ENCODE results near the gene LMO7. TPM values are rescaled to one million over a fixed set of nuclear protein-coding genes. Genes with fewer than 3 reads are reported as not detected.
A peak's percentile ranks its signal among the peaks of the same experiment; 100 is the strongest.

LMO7 gene
- total RNA-seq, 1 donor from 2014 or later: 60.8 TPM

DNA sequence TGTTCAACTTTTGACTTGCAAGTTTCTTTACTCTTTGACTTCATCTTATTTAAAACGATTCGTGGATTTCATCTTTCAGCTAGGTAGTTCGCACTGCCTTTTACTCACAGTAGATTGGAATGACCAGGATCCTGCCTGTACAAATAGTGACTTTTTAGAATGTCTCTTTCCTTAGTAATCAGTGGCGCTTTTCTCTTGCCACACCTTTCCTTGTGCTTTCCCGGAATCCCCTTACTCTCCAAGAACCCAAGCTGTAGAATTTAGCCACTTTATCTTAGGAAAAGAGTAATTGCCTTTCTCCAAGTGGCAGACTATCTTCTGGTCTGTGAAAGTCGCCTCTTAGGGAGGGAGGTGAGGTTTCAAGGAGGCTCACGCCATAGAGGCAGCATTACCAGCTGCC, 123.4 kb downstream of the LMO7 start:
- Mint-ChIP-seq H3K9me3 (peaks cover 22% of the 10 kb centered on the region), H3K27ac (no peak overlapping the region), H3K4me3 (no peak overlapping the region), H3K36me3 (peaks cover 18% of the 10 kb centered on the region), H3K4me1 (peaks cover 29% of the 10 kb centered on the region), H3K27me3 (ENCODE audit: low read depth) (no peaks in the 10 kb centered on the region)
- TF ChIP-seq, protein P1, sequence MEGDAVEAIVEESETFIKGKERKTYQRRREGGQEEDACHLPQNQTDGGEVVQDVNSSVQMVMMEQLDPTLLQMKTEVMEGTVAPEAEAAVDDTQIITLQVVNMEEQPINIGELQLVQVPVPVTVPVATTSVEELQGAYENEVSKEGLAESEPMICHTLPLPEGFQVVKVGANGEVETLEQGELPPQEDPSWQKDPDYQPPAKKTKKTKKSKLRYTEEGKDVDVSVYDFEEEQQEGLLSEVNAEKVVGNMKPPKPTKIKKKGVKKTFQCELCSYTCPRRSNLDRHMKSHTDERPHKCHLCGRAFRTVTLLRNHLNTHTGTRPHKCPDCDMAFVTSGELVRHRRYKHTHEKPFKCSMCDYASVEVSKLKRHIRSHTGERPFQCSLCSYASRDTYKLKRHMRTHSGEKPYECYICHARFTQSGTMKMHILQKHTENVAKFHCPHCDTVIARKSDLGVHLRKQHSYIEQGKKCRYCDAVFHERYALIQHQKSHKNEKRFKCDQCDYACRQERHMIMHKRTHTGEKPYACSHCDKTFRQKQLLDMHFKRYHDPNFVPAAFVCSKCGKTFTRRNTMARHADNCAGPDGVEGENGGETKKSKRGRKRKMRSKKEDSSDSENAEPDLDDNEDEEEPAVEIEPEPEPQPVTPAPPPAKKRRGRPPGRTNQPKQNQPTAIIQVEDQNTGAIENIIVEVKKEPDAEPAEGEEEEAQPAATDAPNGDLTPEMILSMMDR (IDR thresholded peaks at IDR 0.05; ENCODE audit: unreplicated experiment): no peak
- no peak for DNase-seq (ENCODE audit: low spot score in 2 of 2, unreplicated experiment in 2 of 2)

DNA sequence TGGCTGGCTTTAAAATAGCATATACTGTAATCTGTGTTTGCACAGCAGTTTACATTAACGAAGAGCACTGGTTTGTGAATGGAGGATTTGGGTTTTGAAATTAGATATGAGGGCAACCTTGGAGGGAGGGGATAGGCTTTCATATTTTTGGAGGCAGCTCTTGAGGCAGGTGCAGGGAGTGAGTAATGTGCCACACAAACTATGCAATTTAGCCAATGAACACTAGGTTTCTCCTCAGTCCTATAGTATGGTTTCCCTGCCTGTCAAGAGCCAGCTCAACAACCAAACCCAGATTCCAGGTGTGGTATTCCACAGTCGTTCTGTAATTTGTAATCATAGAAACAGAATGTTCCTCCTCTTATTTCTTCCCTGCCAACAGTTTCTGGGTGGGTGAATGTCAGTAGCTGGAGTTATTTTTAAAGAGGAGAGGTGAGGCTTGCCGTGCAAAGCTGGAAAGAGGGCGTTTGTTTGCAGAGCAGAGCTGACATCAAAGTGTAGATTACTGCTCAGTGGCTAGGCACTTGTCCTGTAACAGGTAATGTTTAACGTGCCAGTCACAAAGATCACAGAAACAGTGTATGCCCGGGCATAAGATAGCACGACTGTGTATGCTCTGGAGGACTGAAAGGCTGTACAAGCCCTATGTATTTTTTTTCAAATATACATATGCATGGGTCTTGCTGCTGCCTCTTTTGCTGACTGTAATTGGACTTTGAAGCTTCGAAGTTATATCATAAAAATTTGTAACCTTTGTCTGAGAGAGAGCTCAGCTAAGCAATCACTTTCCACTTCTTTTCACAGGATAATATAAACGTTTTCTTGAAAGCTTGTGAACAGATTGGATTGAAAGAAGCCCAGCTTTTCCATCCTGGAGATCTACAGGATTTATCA, 124.2 kb downstream of the LMO7 start:
- Mint-ChIP-seq H3K9me3 (peaks cover 15% of the 10 kb centered on the region), H3K27ac (peak overlapping the region; percentile 8), H3K4me3 (no peak overlapping the region), H3K36me3 (peaks cover 18% of the 10 kb centered on the region), H3K4me1 (peaks cover 29% of the 10 kb centered on the region), H3K27me3 (ENCODE audit: low read depth) (no peaks in the 10 kb centered on the region)
- TF ChIP-seq, protein P1 (IDR thresholded peaks at IDR 0.05; ENCODE audit: unreplicated experiment): no peak
- no peak for DNase-seq (ENCODE audit: low spot score in 2 of 2, unreplicated experiment in 2 of 2)

DNA sequence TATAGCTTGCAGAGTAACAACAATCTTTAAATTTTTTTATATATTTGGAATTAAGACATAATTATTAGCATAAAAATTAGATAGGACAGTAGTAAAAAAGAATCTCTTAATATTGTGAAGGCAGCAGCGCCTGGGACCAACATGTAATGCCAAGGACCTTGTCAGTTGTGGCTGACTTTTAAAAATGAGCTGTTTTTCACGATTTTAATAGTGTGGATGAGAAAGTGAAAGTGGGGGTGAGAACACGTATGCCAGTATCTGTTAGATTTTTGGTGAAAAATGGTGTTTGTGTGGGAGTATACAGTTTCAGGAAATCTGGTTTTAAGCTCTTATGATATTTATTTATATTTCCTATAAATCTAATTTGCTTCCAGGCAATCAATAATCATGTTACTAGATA, 125.2 kb downstream of the LMO7 start:
- Mint-ChIP-seq H3K27ac (no peak overlapping the region), H3K4me3 (no peak overlapping the region), H3K27me3 (ENCODE audit: low read depth) (no peaks in the 10 kb centered on the region), H3K4me1 (peaks cover 29% of the 10 kb centered on the region), H3K9me3 (peaks cover 11% of the 10 kb centered on the region), H3K36me3 (peaks cover 17% of the 10 kb centered on the region)
- DNase-seq (ENCODE audit: low spot score in 2 of 2, unreplicated experiment in 2 of 2): no peak
- TF ChIP-seq, protein P1 (IDR thresholded peaks at IDR 0.05; ENCODE audit: unreplicated experiment): no peak

DNA sequence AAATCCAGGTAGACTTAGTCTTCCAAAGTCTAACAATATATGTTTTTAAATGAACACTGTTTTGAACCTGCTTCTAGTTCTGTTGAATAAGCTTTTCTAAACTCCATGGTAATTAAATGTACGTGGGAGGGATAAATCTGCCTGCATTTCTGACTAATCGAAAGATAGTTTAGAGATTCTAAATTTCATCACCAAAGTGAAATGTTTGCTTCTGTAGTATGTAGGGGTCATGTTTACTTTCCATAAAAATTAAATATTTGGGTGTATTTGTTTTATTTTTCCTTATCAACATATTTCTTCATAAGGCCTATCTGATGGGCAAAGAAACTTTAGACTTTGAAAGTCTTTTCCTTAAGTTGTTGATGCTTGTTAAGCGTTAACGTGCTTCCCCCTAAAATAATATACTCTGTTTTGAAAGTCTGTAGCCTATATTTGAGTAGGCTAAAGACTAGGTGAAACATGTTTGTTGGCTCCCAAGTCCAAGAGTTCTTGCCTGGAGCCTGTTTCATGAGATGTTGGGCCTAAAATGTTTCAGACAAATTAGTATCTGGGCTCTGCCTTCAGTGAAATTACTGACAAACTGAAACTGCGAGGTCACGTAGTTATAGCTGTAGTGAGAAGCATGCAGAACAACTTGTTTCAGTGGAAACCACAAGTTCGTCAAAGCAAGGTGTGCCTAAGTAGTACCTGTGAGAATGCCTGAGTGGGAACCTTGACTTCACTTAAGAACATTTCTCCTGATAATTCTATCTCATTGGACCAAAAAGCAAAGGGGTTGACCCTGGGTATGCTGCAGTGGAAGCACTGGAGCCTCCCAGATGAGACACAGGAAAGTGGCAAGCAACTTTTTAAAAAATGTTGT, 126.2 kb downstream of the LMO7 start:
- DNase-seq (ENCODE audit: low spot score in 2 of 2, unreplicated experiment in 2 of 2): no peak
- no peaks in the 10 kb centered on the region for H3K27me3 Mint-ChIP-seq (ENCODE audit: low read depth)
- TF ChIP-seq, protein P1 (IDR thresholded peaks at IDR 0.05; ENCODE audit: unreplicated experiment): no peak
- peaks cover 34% of the 10 kb centered on the region for H3K4me1 Mint-ChIP-seq
- peaks cover 12% of the 10 kb centered on the region for H3K36me3 Mint-ChIP-seq
- peak overlapping the region; percentile 77 for H3K27ac Mint-ChIP-seq
- no peak overlapping the region for H3K4me3 Mint-ChIP-seq
- peaks cover 7% of the 10 kb centered on the region for H3K9me3 Mint-ChIP-seq

DNA sequence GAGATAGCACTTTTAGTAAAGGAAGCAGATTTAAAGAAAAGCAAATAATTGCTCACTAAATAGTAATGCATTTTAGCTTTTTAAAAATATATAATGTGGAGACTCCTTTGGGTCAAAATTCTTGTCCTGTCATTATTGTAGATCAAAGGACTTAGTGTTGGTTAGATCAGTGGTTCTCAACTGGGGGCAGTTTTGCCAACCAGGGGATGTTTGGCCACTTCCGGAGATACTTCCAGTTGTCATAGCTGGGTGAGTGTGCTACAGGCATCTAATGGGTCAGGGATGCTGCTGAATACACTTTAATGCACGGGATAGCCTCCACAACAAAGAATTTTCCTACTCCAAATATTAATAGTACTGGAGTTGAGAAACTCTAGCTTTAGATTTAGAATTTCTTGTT, 126.8 kb downstream of the LMO7 start:
- H3K27me3 Mint-ChIP-seq (ENCODE audit: low read depth): no peaks in the 10 kb centered on the region
- peaks cover 12% of the 10 kb centered on the region for H3K36me3 Mint-ChIP-seq
- peaks cover 36% of the 10 kb centered on the region for H3K4me1 Mint-ChIP-seq
- TF ChIP-seq, protein P1 (IDR thresholded peaks at IDR 0.05; ENCODE audit: unreplicated experiment): no peak
- H3K9me3 Mint-ChIP-seq: peaks cover 7% of the 10 kb centered on the region
- H3K4me3 Mint-ChIP-seq: no peak overlapping the region
- no peak for DNase-seq (ENCODE audit: low spot score in 2 of 2, unreplicated experiment in 2 of 2)
- H3K27ac Mint-ChIP-seq: peak overlapping the region; percentile 77

Data from mesothelial cell of epicardium (in vitro differentiated cells).